ENCODE data around the gene KCNJ1.

Gene KCNJ1

DNA sequence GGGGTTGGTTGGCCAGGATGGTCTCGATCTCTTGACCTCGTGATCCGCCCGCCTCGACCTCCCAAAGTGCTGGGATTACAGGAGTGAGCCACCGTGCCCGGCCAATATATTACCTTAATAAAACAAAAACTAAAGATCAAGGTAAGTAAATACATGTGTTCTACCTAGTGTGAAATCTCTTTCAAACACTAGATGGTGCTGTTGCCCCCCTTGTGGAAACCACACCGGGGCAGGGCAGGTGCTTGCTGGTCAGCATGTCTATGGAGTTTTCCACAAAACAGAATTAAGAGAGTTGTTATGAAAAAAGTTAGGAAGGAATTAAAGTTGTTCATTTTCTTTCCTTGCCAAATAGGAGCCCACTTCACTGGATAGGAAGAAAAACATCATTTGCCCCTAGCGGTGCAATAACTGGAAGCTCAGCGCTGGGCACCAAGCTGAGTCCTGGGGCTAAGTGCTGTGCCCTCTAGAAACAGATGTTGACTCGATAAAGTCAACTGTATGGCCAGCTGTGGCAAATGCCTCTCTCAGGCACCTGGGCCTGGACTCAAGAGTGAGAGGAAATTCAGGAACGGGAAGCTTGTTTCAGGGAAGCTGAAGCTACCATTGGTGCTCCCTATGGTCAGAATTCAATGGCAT is 17.7 kb upstream of the KCNJ1 start:
- in situ Hi-C loops (cut with HindIII; ENCODE audit: low sequenced_read_pairs): loop anchor here (25.0 kb wide), 1 partner anchor 477 kb away; no protein-coding TSS in a partner anchor

DNA sequence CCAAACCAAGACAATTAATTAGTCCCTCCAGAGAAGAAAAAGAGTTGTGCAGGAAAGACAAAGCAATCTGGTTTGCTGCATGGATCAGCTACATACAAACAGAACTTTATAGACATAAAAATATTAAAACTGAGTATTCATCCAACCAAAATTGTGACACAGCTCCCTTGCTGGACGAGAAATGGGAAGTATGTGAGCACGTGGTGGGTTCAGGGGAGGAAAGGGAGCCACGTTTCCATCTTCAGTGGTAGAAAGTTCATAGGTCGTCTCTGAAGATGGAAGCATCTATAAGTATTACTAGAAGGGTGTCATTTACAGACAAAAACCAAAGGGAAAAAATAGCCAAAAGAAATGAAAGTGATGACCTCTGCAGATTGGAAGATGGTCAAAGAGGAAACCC is 17.0 kb upstream of the KCNJ1 start:
- in situ Hi-C loops (cut with HindIII; ENCODE audit: low sequenced_read_pairs): loop anchor here (25.0 kb wide), 1 partner anchor 478 kb away; no protein-coding TSS in a partner anchor

GRCh38 chr11:128882451-128882850 is 15.4 kb upstream of the KCNJ1 start:
- in situ Hi-C loops (cut with HindIII; ENCODE audit: low sequenced_read_pairs): loop anchor here (25.0 kb wide), 1 partner anchor 480 kb away; no protein-coding TSS in a partner anchor

DNA sequence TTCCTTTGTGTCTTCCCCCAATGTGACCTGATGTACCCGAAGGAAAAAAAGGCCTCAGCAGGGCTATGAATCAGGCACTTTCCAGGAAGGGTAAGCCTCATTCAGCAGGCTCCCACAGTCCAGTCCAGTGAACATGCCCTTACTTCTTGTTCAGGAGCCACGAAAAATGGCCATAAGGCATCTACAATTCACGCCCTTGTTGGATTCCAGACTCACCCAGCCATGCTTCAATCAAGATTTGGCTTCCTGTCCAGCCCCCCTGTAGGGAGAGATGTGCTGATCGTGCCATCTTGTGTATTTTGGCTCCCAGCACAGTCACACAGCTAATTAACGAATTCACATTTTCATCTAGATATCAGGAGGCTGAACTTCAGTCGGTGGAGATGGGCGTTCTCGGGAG is 14.1 kb upstream of the KCNJ1 start:
- in situ Hi-C loops (cut with HindIII; ENCODE audit: low sequenced_read_pairs): loop anchor here (25.0 kb wide), 1 partner anchor 481 kb away; no protein-coding TSS in a partner anchor

DNA sequence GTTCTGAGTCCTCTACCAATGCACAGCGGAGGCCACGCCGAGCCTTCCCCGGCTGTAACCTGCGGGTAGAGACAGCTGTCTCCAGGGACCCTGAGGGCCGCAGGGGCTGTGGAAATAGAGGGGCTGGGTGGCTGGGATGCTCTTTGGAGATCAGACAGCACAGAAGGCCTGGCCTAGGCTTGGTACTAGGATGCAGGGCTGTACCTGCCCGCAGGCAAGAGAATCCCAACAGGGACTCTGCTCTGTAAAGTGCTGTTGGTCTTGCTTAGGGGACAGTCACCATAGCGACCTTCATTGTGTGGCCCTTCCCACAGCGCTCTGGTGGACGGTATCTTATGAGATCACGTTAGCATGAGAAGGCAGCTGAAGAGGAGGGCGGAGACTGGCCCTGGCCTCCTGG is 12.7 kb upstream of the KCNJ1 start:
- in situ Hi-C loops (cut with HindIII; ENCODE audit: low sequenced_read_pairs): loop anchor here (25.0 kb wide), 1 partner anchor 482 kb away; no protein-coding TSS in a partner anchor

GRCh38 chr11:128878455-128878854 is 11.4 kb upstream of the KCNJ1 start:
- in situ Hi-C loops (cut with HindIII; ENCODE audit: low sequenced_read_pairs): loop anchor here (25.0 kb wide), 1 partner anchor 484 kb away; no protein-coding TSS in a partner anchor

- in situ Hi-C loops (cut with HindIII; ENCODE audit: low sequenced_read_pairs): loop anchor here (25.0 kb wide), 1 partner anchor 485 kb away; no protein-coding TSS in a partner anchor
These were observed 10.6 kb upstream of the KCNJ1 start for GRCh38 chr11:128877726-128878125.

DNA sequence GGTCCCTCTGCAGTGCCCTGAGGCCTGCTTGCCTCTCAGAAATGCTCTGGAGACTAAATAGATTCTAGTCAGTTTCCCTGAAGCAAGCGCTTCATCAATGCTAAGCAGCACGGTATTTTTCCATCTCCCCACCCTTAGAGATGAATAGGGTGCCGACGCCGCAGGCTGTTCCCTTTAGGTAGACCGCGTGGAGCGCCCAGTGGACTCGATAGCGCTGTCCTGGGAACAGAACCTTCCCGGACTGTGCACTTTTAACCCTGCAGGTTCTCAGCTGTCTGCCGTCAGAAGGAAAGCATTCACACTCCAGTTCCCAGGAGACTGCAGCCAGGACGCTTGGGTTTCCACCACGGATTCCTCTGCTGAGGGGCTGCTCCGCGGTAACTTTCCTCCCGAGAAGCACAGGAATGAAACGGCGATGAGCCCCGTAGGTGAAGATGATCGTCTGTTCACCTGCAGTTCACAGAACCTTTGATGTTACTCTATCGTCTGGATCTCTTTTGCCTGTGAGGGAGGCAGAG is 9.1 kb upstream of the KCNJ1 start:
- in situ Hi-C loops (cut with HindIII; ENCODE audit: low sequenced_read_pairs): loop anchor here (25.0 kb wide), 1 partner anchor 486 kb away; no protein-coding TSS in a partner anchor

- in situ Hi-C loops (cut with HindIII; ENCODE audit: low sequenced_read_pairs): no loop called here
These were observed 7.3 kb upstream of the KCNJ1 start for GRCh38 chr11:128874427-128874826.

GRCh38 chr11:128872594-128872993 is 5.5 kb upstream of the KCNJ1 start:
- in situ Hi-C loops (cut with HindIII; ENCODE audit: low sequenced_read_pairs): no loop called here

DNA sequence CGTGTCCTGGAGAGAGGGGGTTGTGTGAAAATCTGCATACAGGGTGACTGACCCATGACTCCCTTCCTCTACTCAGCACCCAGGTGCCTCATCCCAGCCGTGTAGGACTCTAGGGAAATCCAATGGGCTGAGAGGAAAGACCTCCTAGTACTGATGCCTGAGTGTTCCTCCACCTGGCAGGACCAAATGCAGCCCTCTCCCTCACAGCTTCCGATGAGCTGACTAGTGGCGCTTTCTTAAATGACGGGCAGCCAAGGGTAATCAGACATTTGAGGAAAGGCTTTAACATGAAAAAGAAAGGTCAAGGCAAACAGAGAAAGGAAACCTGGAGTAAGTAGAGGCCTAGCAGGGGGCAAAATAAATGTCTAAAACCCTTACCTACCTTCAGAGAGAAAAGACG is 5.0 kb upstream of the KCNJ1 start:
- in situ Hi-C loops (cut with HindIII; ENCODE audit: low sequenced_read_pairs): no loop called here

DNA sequence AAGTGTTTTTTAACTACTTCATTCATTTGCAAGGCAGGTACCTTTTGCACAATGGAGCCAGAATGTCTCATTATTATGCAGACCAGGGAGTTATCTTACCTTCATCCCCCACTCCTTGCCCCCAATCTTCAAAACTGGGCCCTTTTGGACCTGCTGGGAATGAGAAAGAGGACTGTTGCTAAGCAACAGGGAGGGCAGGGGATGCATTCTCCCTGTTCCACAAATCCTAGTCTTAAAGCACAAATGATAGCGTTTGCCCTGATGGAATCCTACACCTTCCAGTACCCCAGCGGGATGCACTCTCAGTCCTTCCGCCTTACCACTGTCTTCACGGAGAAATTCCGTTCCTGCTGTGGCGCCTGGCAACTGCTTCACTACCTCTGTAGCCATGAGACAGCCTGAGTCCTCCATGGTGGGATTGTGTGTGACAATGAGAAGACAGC is 4.1 kb upstream of the KCNJ1 start:
- in situ Hi-C loops (cut with HindIII; ENCODE audit: low sequenced_read_pairs): no loop called here

DNA sequence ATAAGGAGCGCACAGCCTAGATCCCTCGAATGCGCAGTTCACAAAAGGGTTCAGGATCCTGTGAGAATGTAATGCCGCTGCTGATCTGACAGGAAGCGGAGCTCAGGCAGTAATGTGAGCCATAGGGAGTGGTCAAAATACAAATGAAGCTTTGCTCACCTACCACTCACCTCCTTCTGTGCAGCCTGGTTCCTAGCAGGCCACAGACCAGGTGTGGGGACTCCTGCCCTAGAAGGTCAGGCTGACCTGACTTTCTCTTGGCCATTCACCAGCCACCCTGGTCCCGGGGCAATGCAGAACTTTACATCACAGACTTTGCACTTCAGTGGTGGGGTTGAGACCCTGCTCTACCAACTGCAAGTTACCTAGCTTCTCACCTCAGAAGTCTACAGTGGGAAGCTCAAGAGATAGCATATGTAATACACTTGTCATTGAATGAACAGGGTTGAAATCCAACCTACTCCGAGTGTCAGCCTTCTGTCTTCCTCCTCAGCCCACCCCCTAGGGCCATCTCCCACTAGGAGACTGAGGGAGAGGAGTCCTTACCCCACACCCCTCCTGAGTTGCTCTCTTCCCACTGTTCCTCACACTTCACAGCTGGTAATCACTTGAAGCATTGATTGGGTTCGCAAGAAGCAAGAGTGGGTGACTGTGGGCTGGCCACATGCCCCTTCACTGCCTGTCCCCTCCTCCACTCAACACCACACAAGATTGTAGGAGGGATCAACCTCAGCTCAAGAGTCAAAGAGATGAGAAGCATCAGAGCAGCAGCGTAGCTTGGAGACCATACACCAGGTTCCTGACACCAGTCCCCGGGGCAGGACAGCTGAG is 2.0 kb upstream of the KCNJ1 start:
- in situ Hi-C loops (cut with HindIII; ENCODE audit: low sequenced_read_pairs): no loop called here

DNA sequence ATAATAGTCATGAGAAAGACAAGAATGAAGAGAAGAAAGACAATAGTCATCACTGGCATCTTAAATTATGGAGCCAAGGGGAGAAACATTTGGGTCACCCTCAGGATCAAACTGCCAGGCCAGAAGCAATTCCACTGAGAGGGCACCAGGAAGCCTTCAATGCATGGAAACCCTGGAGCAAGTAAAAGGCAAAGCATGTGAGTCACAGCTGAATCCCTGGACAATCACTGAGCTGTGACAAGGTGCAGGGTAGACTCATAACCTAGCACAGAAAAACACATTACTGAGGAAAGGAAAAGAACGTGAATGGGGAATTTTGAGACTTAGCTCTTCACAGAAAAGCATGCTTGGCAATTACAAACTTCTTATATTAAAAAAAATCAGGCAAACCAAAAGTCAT is 1.6 kb downstream of the KCNJ1 start:
- in situ Hi-C loops (cut with HindIII; ENCODE audit: low sequenced_read_pairs): no loop called here

- in situ Hi-C loops (cut with HindIII; ENCODE audit: low sequenced_read_pairs): no loop called here
These were observed 4.0 kb downstream of the KCNJ1 start for GRCh38 chr11:128862908-128863660.

GRCh38 chr11:128862406-128862805 is 4.7 kb downstream of the KCNJ1 start:
- in situ Hi-C loops (cut with HindIII; ENCODE audit: low sequenced_read_pairs): no loop called here

DNA sequence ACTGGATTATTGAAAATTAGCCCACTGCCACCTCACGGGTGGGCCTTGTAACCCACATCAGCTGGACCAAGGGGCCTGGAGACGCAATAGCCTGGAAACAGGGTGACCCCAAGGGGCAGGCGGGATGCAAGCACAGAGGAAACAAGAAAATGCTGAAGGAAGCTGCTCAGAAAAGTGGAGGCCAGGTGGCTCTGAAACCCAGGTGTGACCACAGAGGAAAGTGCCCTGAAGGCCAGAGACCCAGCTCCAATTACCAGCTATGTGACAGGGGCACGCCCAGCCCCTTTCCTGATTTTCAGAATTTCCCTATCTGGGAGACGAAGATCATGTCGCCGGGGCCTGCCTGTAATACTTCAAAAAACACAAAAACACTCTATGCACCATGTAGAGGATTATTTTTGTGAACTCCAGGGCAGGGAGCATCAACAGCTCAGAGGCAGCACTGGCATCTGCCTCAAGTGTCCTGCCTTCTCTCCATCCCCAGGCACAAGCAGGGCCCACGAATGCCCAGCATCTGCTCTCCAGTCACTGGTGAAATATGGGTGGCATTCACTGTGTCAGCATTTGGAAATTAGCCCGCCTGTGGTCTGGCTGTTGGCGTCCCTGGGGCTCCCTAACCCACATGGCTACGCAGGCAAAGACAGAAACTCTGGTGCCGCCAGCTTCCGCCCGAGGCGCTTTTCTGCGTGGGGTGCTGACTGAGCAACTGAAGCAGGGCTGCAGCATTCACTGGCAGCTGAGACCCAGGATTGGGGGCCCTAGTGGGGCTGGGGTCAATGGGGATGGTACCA is 6.3 kb downstream of the KCNJ1 start:
- in situ Hi-C loops (cut with HindIII; ENCODE audit: low sequenced_read_pairs): no loop called here

- in situ Hi-C loops (cut with HindIII; ENCODE audit: low sequenced_read_pairs): no loop called here
These were observed 7.3 kb downstream of the KCNJ1 start for GRCh38 chr11:128859563-128860441.

- in situ Hi-C loops (cut with HindIII; ENCODE audit: low sequenced_read_pairs): no loop called here
These were observed 9.8 kb downstream of the KCNJ1 start for GRCh38 chr11:128857341-128857740.

All from DLD1 (cell line).